Gastrocnemius medialis (tissue), 4 donors: ENCODE data around the gene MRTFA. TPM values are rescaled to one million over a fixed set of nuclear protein-coding genes. Genes with fewer than 3 reads are reported as not detected.
A peak's percentile ranks its signal among the peaks of the same experiment; 100 is the strongest.
"Not testable (repeated sequence)": the region's sequence is repeated elsewhere in the genome, so short reads cannot be mapped to it uniquely, and the experiment has no call there.

Experiments used
- ATAC-seq, 2 donors: fragments of 150-250 bp; one replicate each; pipeline ENCODE4 v1.9.1; 2016
- DNase-seq, 2 donors: peaks; one replicate each; pipeline ENCODE4 v3.0.0-alpha.2; 2019
- H3K27ac ChIP-seq, 4 donors: fragments of 200-600 bp; sonication (generic); 1 replicate in 1 of 4; 2 replicates in 3 of 4; pipeline ENCODE4 v1.5.1; 2016 to 2018; ENCODE audit warnings: mild to moderate bottlenecking in 2 of 4, moderate library complexity in 1 of 4
- H3K27me3 ChIP-seq, 3 donors: fragments of 200-600 bp; sonication (generic) in 2 of 3; 1 replicate in 1 of 3; 2 replicates in 2 of 3; pipeline versions ENCODE4 v1.5.1 to v1.6.0; 2016 to 2019; ENCODE audit warnings: mild to moderate bottlenecking in 1 of 3, moderate library complexity in 1 of 3
- H3K36me3 ChIP-seq, 2 donors: fragments of 200-600 bp; sonication (generic) in 1 of 2; one replicate each; pipeline ENCODE4 v1.5.1; 2017 to 2018
- H3K4me1 ChIP-seq, 2 donors: fragments of 200-600 bp; sonication (generic) in 1 of 2; one replicate each; pipeline ENCODE4 v1.5.1; 2016 to 2017; ENCODE audit warnings: mild to moderate bottlenecking in 2 of 2
- H3K4me3 ChIP-seq, 4 donors: fragments of 200-600 bp; sonication (generic) in 3 of 4; 1 replicate in 1 of 4; 2 replicates in 3 of 4; pipeline ENCODE4 v1.5.1; 2016 to 2019; ENCODE audit warnings: mild to moderate bottlenecking in 2 of 4
- H3K9me3 ChIP-seq, 3 donors: fragments of 200-600 bp; sonication (generic) in 2 of 3; 1 replicate in 1 of 3; 2 replicates in 2 of 3; pipeline ENCODE4 v1.5.1; 2016 to 2019
- CTCF ChIP-seq, 5 experiments: fragments of 450-650 bp in 3 of 5; fragments of 200-600 bp in 2 of 5; sonication (generic) in 2 of 5; IDR thresholded peaks in 4 of 5; conservative IDR thresholded peaks in 1 of 5; 1 replicate in 4 of 5; 2 replicates in 1 of 5; pipeline ENCODE4 v1.5.1; 2016 to 2019; ENCODE audit warnings: antibody characterized with exemption in 5 of 5, mild to moderate bottlenecking in 3 of 5, moderate library complexity in 3 of 5
- POLR2A ChIP-seq, 2 donors: fragments of 450-650 bp; IDR thresholded peaks; one replicate each; pipeline ENCODE4 v1.6.1; 2017; ENCODE audit warnings: antibody characterized with exemption in 2 of 2, mild to moderate bottlenecking in 2 of 2, moderate library complexity in 2 of 2
- in situ Hi-C, 4 donors: fragments of 200-750 bp; cut with MboI; loops; one replicate each; pipeline versions ENCODE4 v1.15.0 to v1.8.0; 2017; ENCODE audit warnings: low sequenced_read_pairs in 4 of 4
- intact Hi-C: fragments of 100-400 bp; cut with DNase I; formaldehyde crosslinking; loops from one replicate; pipeline ENCODE4 v1.15.1; 2023; ENCODE audit warnings: low total_unique reads
- total RNA-seq, 4 donors: library from RNA; depleted of rRNA; stranded (reverse); fragments of >200 nt; gene quantifications; one replicate each; pipeline versions ENCODE4 v1.1.0 to v1.2.3, GENCODE V29; 2016

MRTFA gene
- total RNA-seq, 4 donors from 2014 or later = 13.7 to 31.3 (median 22.2) TPM

- no peak for ATAC-seq
- no peaks in the 10 kb centered on the region for H3K36me3 ChIP-seq
- intact Hi-C loops = no loop called here
Measured at GRCh38 chr22:40507491-40507890, 129.0 kb downstream of the MRTFA start.

GRCh38 chr22:40506762-40507161 lies 129.8 kb downstream of the MRTFA start:
- intact Hi-C loops (no loop called here), in situ Hi-C loops (no loop called here)
- ATAC-seq (no peak), DNase-seq (no peak)
- H3K27ac ChIP-seq = no peak overlapping the region
- no peaks in the 10 kb centered on the region for H3K36me3 ChIP-seq
- no peaks in the 10 kb centered on the region for H3K9me3 ChIP-seq
- TF ChIP-seq CTCF (IDR thresholded peaks at IDR 0.05 in 4 of 5, conservative IDR thresholded peaks at IDR 0.05 in 1 of 5) = no peak
- H3K4me1 ChIP-seq = peaks cover 52% of the 10 kb centered on the region in 2 donors
- no peaks in the 10 kb centered on the region for H3K27me3 ChIP-seq
- H3K4me3 ChIP-seq = no peak overlapping the region

More at GRCh38 chr22:40507491-40507890, 129.0 kb downstream of the MRTFA start:
- Histone ChIP-seq H3K4me3 (no peak overlapping the region), H3K27me3 (no peaks in the 10 kb centered on the region), H3K4me1 (peaks cover 58% of the 10 kb centered on the region in 2 donors), H3K27ac (peak overlapping the region in 1 of 4 donors; percentile 75), H3K9me3 (no peaks in the 10 kb centered on the region)
- in situ Hi-C loops = no loop called here
- no peak for DNase-seq
- no peak for TF ChIP-seq POLR2A (IDR thresholded peaks at IDR 0.05)

- no peaks in the 10 kb centered on the region for H3K36me3 ChIP-seq
- H3K4me3 ChIP-seq = no peak overlapping the region
- TF ChIP-seq CTCF (IDR thresholded peaks at IDR 0.05 in 4 of 5, conservative IDR thresholded peaks at IDR 0.05 in 1 of 5) = no peak
- TF ChIP-seq POLR2A (IDR thresholded peaks at IDR 0.05) = no peak
- H3K4me1 ChIP-seq = peaks cover 30 to 31% of the 10 kb centered on the region in 2 donors
- intact Hi-C loops (no loop called here), in situ Hi-C loops (no loop called here)
- DNase-seq (no peak), ATAC-seq (no peak)
- no peaks in the 10 kb centered on the region for H3K9me3 ChIP-seq
- H3K27ac ChIP-seq = no peak overlapping the region
- no peaks in the 10 kb centered on the region for H3K27me3 ChIP-seq
Measured at GRCh38 chr22:40504285-40505249, 132.0 kb downstream of the MRTFA start.

- in situ Hi-C loops = no loop called here
- no peak for TF ChIP-seq CTCF (IDR thresholded peaks at IDR 0.05 in 4 of 5, conservative IDR thresholded peaks at IDR 0.05 in 1 of 5)
- TF ChIP-seq POLR2A (IDR thresholded peaks at IDR 0.05) = no peak
- peaks cover 26 to 28% of the 10 kb centered on the region in 2 donors for H3K4me1 ChIP-seq
- no peak overlapping the region for H3K27ac ChIP-seq
- no peaks in the 10 kb centered on the region for H3K9me3 ChIP-seq
- H3K36me3 ChIP-seq = no peaks in the 10 kb centered on the region
- DNase-seq = no peak
- ATAC-seq = no peak
- intact Hi-C loops = no loop called here
- no peak overlapping the region for H3K4me3 ChIP-seq
- H3K27me3 ChIP-seq = no peaks in the 10 kb centered on the region
Measured at GRCh38 chr22:40502919-40503318, 133.6 kb downstream of the MRTFA start.

GRCh38 chr22:40500465-40500786 lies 136.1 kb downstream of the MRTFA start:
- ATAC-seq, H3K36me3 ChIP-seq, H3K9me3 ChIP-seq, in situ Hi-C loops, intact Hi-C loops, H3K27ac ChIP-seq, DNase-seq, H3K27me3 ChIP-seq, H3K4me3 ChIP-seq: not testable (repeated sequence)
- H3K4me1 ChIP-seq = peaks cover 19 to 28% of the 10 kb centered on the region in 2 donors
